ENCODE measurements around the gene FAM53C. TPM values are rescaled to one million over a fixed set of nuclear protein-coding genes. Genes with fewer than 3 reads are reported as not detected.

FAM53C gene
- total and polyA plus RNA-seq, 10 donors = 6.8 to 42.0 (median 29.4) TPM

DNA sequence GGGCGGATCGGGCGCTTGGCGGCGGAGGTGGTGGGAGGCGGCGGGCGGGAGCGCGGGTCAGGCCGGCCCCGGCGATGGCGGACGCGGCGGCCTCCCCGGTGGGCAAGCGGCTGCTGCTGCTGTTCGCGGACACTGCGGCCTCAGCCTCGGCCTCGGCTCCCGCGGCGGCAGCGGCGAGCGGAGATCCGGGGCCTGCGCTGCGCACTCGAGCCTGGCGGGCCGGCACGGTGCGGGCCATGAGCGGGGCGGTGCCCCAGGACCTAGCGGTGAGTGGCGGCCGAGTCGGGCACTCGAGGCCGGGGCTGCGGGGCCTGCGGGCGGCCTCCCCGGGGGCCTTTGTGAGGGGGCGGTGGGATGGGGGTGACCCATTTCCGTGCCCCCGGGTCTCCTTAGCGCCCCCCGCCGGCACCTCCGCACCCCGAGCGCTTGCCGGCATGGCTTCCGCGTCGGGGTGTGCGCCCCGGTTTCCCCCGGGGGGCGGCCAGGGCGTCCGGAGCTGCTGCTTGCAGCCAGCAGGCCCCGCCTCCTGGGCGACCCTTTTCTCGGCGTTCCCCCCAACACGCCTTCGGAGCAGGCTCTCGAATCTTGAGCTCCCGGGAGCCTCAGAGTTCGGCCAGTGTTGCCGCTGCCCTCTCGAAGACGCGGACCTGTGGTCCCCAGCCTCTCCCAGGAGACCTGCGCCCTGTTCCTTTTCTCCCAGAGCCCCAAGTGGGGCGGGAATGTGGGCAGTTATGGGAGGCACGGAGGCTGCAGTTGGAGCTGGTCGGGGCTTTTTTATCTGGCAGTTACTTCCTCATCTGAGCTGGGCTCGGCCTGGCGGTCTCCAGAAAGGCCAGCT lies 14.9 kb downstream of the FAM53C start:
- peaks cover 17 to 69% (median 36%) of the 10 kb centered on the region in 6 donors for H3K4me1 ChIP-seq
- intact Hi-C loops (cut with DNase I; ENCODE audit: low total_unique reads) = no loop called here
- peak overlapping the region; percentile 81 to 96 (median 84) for H3K4me3 ChIP-seq
- TF ChIP-seq, protein P1, sequence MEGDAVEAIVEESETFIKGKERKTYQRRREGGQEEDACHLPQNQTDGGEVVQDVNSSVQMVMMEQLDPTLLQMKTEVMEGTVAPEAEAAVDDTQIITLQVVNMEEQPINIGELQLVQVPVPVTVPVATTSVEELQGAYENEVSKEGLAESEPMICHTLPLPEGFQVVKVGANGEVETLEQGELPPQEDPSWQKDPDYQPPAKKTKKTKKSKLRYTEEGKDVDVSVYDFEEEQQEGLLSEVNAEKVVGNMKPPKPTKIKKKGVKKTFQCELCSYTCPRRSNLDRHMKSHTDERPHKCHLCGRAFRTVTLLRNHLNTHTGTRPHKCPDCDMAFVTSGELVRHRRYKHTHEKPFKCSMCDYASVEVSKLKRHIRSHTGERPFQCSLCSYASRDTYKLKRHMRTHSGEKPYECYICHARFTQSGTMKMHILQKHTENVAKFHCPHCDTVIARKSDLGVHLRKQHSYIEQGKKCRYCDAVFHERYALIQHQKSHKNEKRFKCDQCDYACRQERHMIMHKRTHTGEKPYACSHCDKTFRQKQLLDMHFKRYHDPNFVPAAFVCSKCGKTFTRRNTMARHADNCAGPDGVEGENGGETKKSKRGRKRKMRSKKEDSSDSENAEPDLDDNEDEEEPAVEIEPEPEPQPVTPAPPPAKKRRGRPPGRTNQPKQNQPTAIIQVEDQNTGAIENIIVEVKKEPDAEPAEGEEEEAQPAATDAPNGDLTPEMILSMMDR (IDR thresholded peaks at IDR 0.05 in 8 of 11, conservative IDR thresholded peaks at IDR 0.05 in 3 of 11) = peak in 9 of 11 experiments; percentile 9 to 72 (median 33)
- peak; percentile 59 to 78 (median 71) for TF ChIP-seq POLR2AphosphoS5 (IDR thresholded peaks at IDR 0.05)
- TF ChIP-seq POLR2A (IDR thresholded peaks at IDR 0.05) = no peak
- peaks cover 0 to 9% (median 6%) of the 10 kb centered on the region in 8 donors for H3K9me3 ChIP-seq
- 0 to 1% (median 0%) methylated on average over 42 to 88 of the region's 88 CpGs for WGBS, 5 donors
- H3K27me3 ChIP-seq (replicated peaks in 1 of 7) = no peaks in the 10 kb centered on the region
- DNase-seq = peak; percentile 94
- H3K36me3 ChIP-seq = peaks cover 0 to 35% (median 7%) of the 10 kb centered on the region in 6 donors
- H3K27ac ChIP-seq = peak overlapping the region; percentile 96 to 100 (median 99)

DNA sequence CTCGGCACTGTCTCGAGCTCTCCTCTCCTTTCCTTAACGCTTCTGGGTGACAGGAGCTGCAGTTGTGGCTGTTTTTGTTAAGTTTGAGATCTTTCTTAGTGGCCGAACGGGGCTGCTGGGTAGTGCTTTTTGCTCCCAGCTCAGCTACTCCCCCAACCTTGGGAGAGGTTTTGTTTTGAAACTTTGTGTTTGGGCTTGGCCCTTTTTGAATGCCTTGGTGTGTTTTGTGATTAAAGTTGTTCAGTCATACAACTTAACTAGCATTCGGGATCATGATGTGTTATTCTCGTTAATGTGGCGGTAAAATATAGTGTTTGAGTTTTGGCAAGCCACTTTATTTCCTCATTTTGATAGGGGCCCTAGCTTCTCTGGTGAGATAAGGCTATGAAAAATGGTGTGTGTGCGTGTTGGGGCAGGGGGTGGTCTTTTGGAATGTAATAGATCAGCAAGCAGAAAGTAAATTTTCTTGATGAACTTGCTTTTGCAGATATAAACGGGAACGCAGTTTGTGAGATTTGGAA lies 15.6 kb downstream of the FAM53C start:
- TF ChIP-seq, protein P1 (IDR thresholded peaks at IDR 0.05 in 8 of 11, conservative IDR thresholded peaks at IDR 0.05 in 3 of 11) = no peak
- TF ChIP-seq POLR2A (IDR thresholded peaks at IDR 0.05) (no peak), POLR2AphosphoS5 (IDR thresholded peaks at IDR 0.05) (no peak)
- Histone ChIP-seq H3K27ac (peak overlapping the region; percentile 96 to 100 (median 99)), H3K27me3 (replicated peaks in 1 of 7) (no peaks in the 10 kb centered on the region), H3K36me3 (peaks cover 0 to 34% (median under 1%) of the 10 kb centered on the region in 6 donors), H3K4me3 (peak overlapping the region; percentile 81 to 96 (median 84)), H3K9me3 (peaks cover 0 to 9% (median 6%) of the 10 kb centered on the region in 8 donors), H3K4me1 (peaks cover 17 to 69% (median 36%) of the 10 kb centered on the region in 6 donors)
- intact Hi-C loops (cut with DNase I; ENCODE audit: low total_unique reads) = no loop called here
- 0 to 3% (median 1%) methylated on average over 11 of the region's 11 CpGs for WGBS, 5 donors
- no peak for DNase-seq

DNA sequence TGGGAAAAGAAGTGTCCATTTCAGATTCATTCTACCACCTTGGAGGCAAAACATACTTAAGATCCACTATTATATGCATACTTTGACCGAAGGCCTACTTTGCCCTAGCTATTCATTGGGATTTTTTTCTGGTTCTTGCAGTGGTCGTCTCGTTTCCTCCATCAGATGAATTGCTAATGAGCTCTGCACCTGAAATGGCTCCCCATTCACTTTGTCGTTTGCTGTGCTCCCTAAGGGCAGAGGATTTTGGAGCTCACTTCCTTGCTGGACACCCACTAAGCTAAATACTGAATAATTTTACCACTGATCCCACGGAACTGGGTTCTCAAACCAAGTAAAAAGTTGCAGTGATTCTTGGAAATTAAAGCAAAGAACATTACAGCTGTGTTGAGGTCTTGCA lies 16.3 kb downstream of the FAM53C start:
- Histone ChIP-seq H3K4me3 (peak overlapping the region in 7 of 8 donors; percentile 81 to 96 (median 84)), H3K36me3 (peaks cover 0 to 26% (median 0%) of the 10 kb centered on the region in 6 donors), H3K27me3 (replicated peaks in 1 of 7) (no peaks in the 10 kb centered on the region), H3K4me1 (peaks cover 17 to 72% (median 37%) of the 10 kb centered on the region in 6 donors), H3K9me3 (peaks cover 0 to 9% (median 6%) of the 10 kb centered on the region in 8 donors), H3K27ac (peak overlapping the region in 7 of 8 donors; percentile 30 to 100 (median 99))
- intact Hi-C loops (cut with DNase I; ENCODE audit: low total_unique reads) = no loop called here
- 10 to 22% (median 17%) methylated on average over 5 of the region's 5 CpGs for WGBS, 5 donors
- no peak for DNase-seq
- TF ChIP-seq, protein P1 (IDR thresholded peaks at IDR 0.05 in 8 of 11, conservative IDR thresholded peaks at IDR 0.05 in 3 of 11) = no peak
- TF ChIP-seq POLR2AphosphoS5 (IDR thresholded peaks at IDR 0.05) (no peak), POLR2A (IDR thresholded peaks at IDR 0.05) (no peak)
